SH-SY5Y (cell line): ENCODE data around the gene NSD2.

Experiments
- GATA2 ChIP-seq: IDR thresholded peaks from 2 replicates; pipeline ENCODE4 v1.6.1; 2011; ENCODE audit warnings: mild to moderate bottlenecking, low read depth, low read length
- GATA3 ChIP-seq: IDR thresholded peaks from 2 replicates; pipeline ENCODE4 v1.6.1; 2011; ENCODE audit warnings: low read depth, mild to moderate bottlenecking, low read length, moderate library complexity

- TF ChIP-seq GATA2 (no peak), GATA3 (no peak)
Measured at GRCh38 chr4:1859389-1859753, 11.8 kb upstream of the NSD2 start.
